NT2/D1 (cell line): ENCODE measurements around the gene CKAP4.

Experiments
- YY1 ChIP-seq: IDR thresholded peaks from 2 replicates; pipeline ENCODE4 v1.6.1; 2011; ENCODE audit not compliant: insufficient read length, insufficient read depth
- ZNF274 ChIP-seq: IDR thresholded peaks from 2 replicates; pipeline ENCODE4 v1.6.1; 2011; ENCODE audit warnings: mild to moderate bottlenecking, low read depth, low read length

DNA sequence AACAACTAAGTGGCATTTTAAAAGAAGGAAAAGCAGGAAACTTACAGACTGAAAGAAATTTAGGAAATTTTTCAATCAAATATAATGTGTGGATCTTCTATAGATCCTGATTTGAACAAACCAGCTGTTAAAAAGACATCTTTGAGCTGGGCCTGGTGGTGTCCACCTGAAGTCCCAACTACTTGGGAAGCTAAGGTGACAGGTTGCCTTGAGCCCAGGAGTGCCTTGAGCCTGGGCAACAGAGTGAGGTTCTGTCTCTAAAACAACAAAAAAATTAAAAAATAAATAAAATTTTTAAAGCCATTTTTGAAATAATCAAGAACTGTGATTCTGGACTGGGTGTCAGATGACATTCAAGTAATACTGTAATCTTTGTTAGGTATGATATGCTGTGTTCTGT lies 7.0 kb downstream of the CKAP4 start:
- TF ChIP-seq ZNF274 (no peak), YY1 (no peak)
